Breast epithelium (tissue), 4 donors: ENCODE measurements around the gene PLCB3. TPM values are rescaled to one million over a fixed set of nuclear protein-coding genes. Genes with fewer than 3 reads are reported as not detected.

Experiments used
- DNase-seq, 2 donors: peaks; one replicate each; pipeline ENCODE4 v3.0.0-alpha.2; 2019; ENCODE audit warnings: low spot score in 2 of 2
- H3K27ac ChIP-seq, 2 donors: fragments of 200-600 bp; sonication (generic) in 1 of 2; one replicate each; pipeline ENCODE4 v1.5.1; 2016 to 2019; ENCODE audit warnings: mild to moderate bottlenecking in 1 of 2
- H3K27me3 ChIP-seq, 2 donors: fragments of 200-600 bp; sonication (generic) in 1 of 2; one replicate each; pipeline versions ENCODE4 v1.5.1 to v1.6.0; 2017 to 2019; ENCODE audit warnings: control low read depth in 1 of 2, mild to moderate bottlenecking in 1 of 2
- H3K36me3 ChIP-seq: fragments of 200-600 bp; one replicate; pipeline ENCODE4 v1.5.1; 2019
- H3K4me1 ChIP-seq, 2 donors: fragments of 200-600 bp; sonication (generic); one replicate each; pipeline ENCODE4 v1.5.1; 2016 to 2019; ENCODE audit warnings: control low read depth in 1 of 2
- H3K4me3 ChIP-seq, 3 donors: fragments of 200-600 bp; sonication (generic); 1 replicate in 2 of 3; 2 replicates in 1 of 3; pipeline ENCODE4 v1.5.1; 2016 to 2019; ENCODE audit warnings: mild to moderate bottlenecking in 3 of 3, moderate library complexity in 2 of 3
- H3K9me3 ChIP-seq, 2 donors: fragments of 200-600 bp; sonication (generic) in 1 of 2; one replicate each; pipeline ENCODE4 v1.5.1; 2016 to 2019; ENCODE audit warnings: control low read depth in 1 of 2
- CTCF ChIP-seq, 3 donors: fragments of 450-650 bp; IDR thresholded peaks; one replicate each; pipeline ENCODE4 v1.5.1; 2016 to 2017; ENCODE audit warnings: antibody characterized with exemption in 3 of 3, mild to moderate bottlenecking in 3 of 3, moderate library complexity in 3 of 3
- POLR2A ChIP-seq: fragments of 450-650 bp; IDR thresholded peaks from one replicate; pipeline ENCODE4 v1.6.1; 2016; ENCODE audit warnings: antibody characterized with exemption, mild to moderate bottlenecking, moderate library complexity
- POLR2AphosphoS5 ChIP-seq, 3 donors: sonication (generic); formaldehyde crosslinking; IDR thresholded peaks; one replicate each; pipeline ENCODE4 v1.6.1; 2017; ENCODE audit warnings: antibody characterized with exemption in 3 of 3
- intact Hi-C: fragments of 100-400 bp; cut with DNase I; formaldehyde crosslinking; loops from one replicate; pipeline ENCODE4 v1.15.1; 2023; ENCODE audit warnings: low total_unique reads
- total RNA-seq, 3 donors: library from RNA; depleted of rRNA; stranded (reverse); fragments of >200 nt; gene quantifications; one replicate each; pipeline ENCODE4 v1.1.0, GENCODE V29; 2016

The PLCB3 gene
- total RNA-seq, 3 donors from 2014 or later, result 15.5 to 20.5 (median 19.0) TPM

GRCh38 chr11:64208796-64209562, 42.4 kb upstream of the PLCB3 start:
- peak overlapping the region in 1 of 2 donors; percentile 95 for H3K27ac ChIP-seq
- TF ChIP-seq CTCF (IDR thresholded peaks at IDR 0.05) (no peak), POLR2AphosphoS5 (IDR thresholded peaks at IDR 0.05) (no peak), POLR2A (no peak)
- H3K27me3 ChIP-seq, result no peaks in the 10 kb centered on the region
- H3K9me3 ChIP-seq, result no peaks in the 10 kb centered on the region
- no peak for DNase-seq
- peaks cover under 1% of the 10 kb centered on the region for H3K36me3 ChIP-seq
- peak overlapping the region in 1 of 3 donors; percentile 62 for H3K4me3 ChIP-seq
- intact Hi-C loops, result no loop called here
- peaks cover 0 to 8% of the 10 kb centered on the region in 2 donors for H3K4me1 ChIP-seq

DNA sequence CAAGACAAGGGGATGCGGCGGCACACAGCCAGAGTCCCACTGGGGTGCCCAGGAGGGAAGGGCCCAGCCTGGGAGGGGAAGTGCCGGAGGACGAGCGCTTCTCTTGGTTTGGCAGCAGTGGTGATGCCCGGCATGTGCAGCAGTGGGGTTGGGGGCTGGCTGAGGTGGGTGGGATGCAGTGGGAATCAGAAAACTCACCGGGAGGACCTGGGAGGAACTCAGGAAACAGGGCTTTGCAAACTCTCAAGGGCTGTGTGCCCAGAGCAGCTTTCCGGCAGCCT, 41.8 kb upstream of the PLCB3 start:
- H3K27me3 ChIP-seq, result no peaks in the 10 kb centered on the region
- no peaks in the 10 kb centered on the region for H3K36me3 ChIP-seq
- peaks cover 0 to 3% of the 10 kb centered on the region in 2 donors for H3K4me1 ChIP-seq
- H3K4me3 ChIP-seq, result no peak overlapping the region
- intact Hi-C loops, result no loop called here
- no peaks in the 10 kb centered on the region for H3K9me3 ChIP-seq
- no peak overlapping the region for H3K27ac ChIP-seq
- DNase-seq, result no peak
- TF ChIP-seq POLR2A (no peak), POLR2AphosphoS5 (IDR thresholded peaks at IDR 0.05) (no peak), CTCF (IDR thresholded peaks at IDR 0.05) (no peak)

GRCh38 chr11:64210301-64211020, 40.9 kb upstream of the PLCB3 start:
- no peak overlapping the region for H3K4me3 ChIP-seq
- no peaks in the 10 kb centered on the region for H3K4me1 ChIP-seq
- no peaks in the 10 kb centered on the region for H3K36me3 ChIP-seq
- no peak overlapping the region for H3K27ac ChIP-seq
- intact Hi-C loops, result no loop called here
- TF ChIP-seq POLR2A, result no peak
- TF ChIP-seq POLR2AphosphoS5 (IDR thresholded peaks at IDR 0.05), result no peak
- no peak for TF ChIP-seq CTCF (IDR thresholded peaks at IDR 0.05)
- no peak for DNase-seq
- no peaks in the 10 kb centered on the region for H3K27me3 ChIP-seq
- no peaks in the 10 kb centered on the region for H3K9me3 ChIP-seq

GRCh38 chr11:64211181-64211872, 40.0 kb upstream of the PLCB3 start:
- TF ChIP-seq POLR2AphosphoS5 (IDR thresholded peaks at IDR 0.05), result no peak
- intact Hi-C loops, result no loop called here
- DNase-seq, result no peak

GRCh38 chr11:64216879-64217278, 34.5 kb upstream of the PLCB3 start:
- no peak for TF ChIP-seq POLR2AphosphoS5 (IDR thresholded peaks at IDR 0.05)
- TF ChIP-seq CTCF (IDR thresholded peaks at IDR 0.05), result no peak
- no peak for TF ChIP-seq POLR2A
- Histone ChIP-seq H3K4me3 (no peak overlapping the region), H3K4me1 (no peaks in the 10 kb centered on the region), H3K36me3 (no peaks in the 10 kb centered on the region), H3K9me3 (no peaks in the 10 kb centered on the region), H3K27me3 (no peaks in the 10 kb centered on the region), H3K27ac (no peak overlapping the region)
- intact Hi-C loops, result no loop called here
- no peak for DNase-seq

More at GRCh38 chr11:64211181-64211872, 40.0 kb upstream of the PLCB3 start:
- no peak overlapping the region for H3K4me3 ChIP-seq
- H3K36me3 ChIP-seq, result no peaks in the 10 kb centered on the region
- no peaks in the 10 kb centered on the region for H3K4me1 ChIP-seq
- H3K27me3 ChIP-seq, result no peaks in the 10 kb centered on the region
- H3K27ac ChIP-seq, result no peak overlapping the region
- no peaks in the 10 kb centered on the region for H3K9me3 ChIP-seq
